Ascending aorta (tissue), 2 donors: ENCODE data around the gene RBM38. TPM values are rescaled to one million over a fixed set of nuclear protein-coding genes. Genes with fewer than 3 reads are reported as not detected.

Experiments used
- DNase-seq, 2 donors: peaks; one replicate each; pipeline ENCODE4 v3.0.0-alpha.2; 2019; ENCODE audit warnings: low spot score in 2 of 2
- H3K27ac ChIP-seq, 2 donors: fragments of 200-600 bp; sonication (generic); one replicate each; pipeline ENCODE4 v1.5.1; 2016 to 2017; ENCODE audit warnings: mild to moderate bottlenecking in 1 of 2
- H3K27me3 ChIP-seq: fragments of 200-600 bp; sonication (generic); one replicate; pipeline ENCODE4 v1.5.1; 2017
- H3K36me3 ChIP-seq, 2 donors: fragments of 200-600 bp; sonication (generic); one replicate each; pipeline ENCODE4 v1.5.1; 2016
- H3K4me1 ChIP-seq, 2 donors: fragments of 200-600 bp; sonication (generic); one replicate each; pipeline ENCODE4 v1.5.1; 2016 to 2017; ENCODE audit warnings: mild to moderate bottlenecking in 1 of 2
- H3K4me3 ChIP-seq, 2 donors: fragments of 200-600 bp; sonication (generic); one replicate each; pipeline ENCODE4 v1.5.1; 2016 to 2017; ENCODE audit warnings: mild to moderate bottlenecking in 1 of 2
- H3K9me3 ChIP-seq, 2 donors: fragments of 200-600 bp; sonication (generic); one replicate each; pipeline ENCODE4 v1.5.1; 2016
- CTCF ChIP-seq, 3 experiments: fragments of 200-600 bp in 2 of 3; fragments of 450-650 bp in 1 of 3; sonication (generic) in 2 of 3; IDR thresholded peaks; one replicate each; pipeline ENCODE4 v1.5.1; 2016 to 2019; ENCODE audit warnings: antibody characterized with exemption in 3 of 3, mild to moderate bottlenecking in 1 of 3, moderate library complexity in 1 of 3
- intact Hi-C: fragments of 100-400 bp; cut with DNase I; formaldehyde crosslinking; loops from one replicate; pipeline ENCODE4 v1.15.1; 2023
- total RNA-seq: library from RNA; depleted of rRNA; stranded (reverse); fragments of >200 nt; gene quantifications from one replicate; pipeline ENCODE4 v1.1.0, GENCODE V29; 2016

The RBM38 gene
- total RNA-seq, 1 donor from 2014 or later = 24.6 TPM

GRCh38 chr20:57445298-57445697, 54.1 kb downstream of the RBM38 start:
- Histone ChIP-seq H3K36me3 (no peaks in the 10 kb centered on the region), H3K27me3 (no peaks in the 10 kb centered on the region), H3K4me3 (peak overlapping the region in 1 of 2 donors; percentile 10), H3K27ac (peak overlapping the region; percentile 62 to 67), H3K9me3 (peaks cover 0 to 6% of the 10 kb centered on the region in 2 donors), H3K4me1 (peaks cover 26 to 46% of the 10 kb centered on the region in 2 donors)
- peak; percentile 81 to 95 for DNase-seq
- intact Hi-C loops = loop anchor here (5.0 to 10.0 kb wide), 3 partner anchors 47 to 300 kb away; partner anchors contain the start of gene PMEPA1
- no peak for TF ChIP-seq CTCF (IDR thresholded peaks at IDR 0.05)

GRCh38 chr20:57445774-57446173, 54.6 kb downstream of the RBM38 start:
- Histone ChIP-seq H3K36me3 (no peaks in the 10 kb centered on the region), H3K4me1 (peaks cover 25 to 43% of the 10 kb centered on the region in 2 donors), H3K4me3 (no peak overlapping the region), H3K27me3 (no peaks in the 10 kb centered on the region), H3K9me3 (peaks cover 0 to 6% of the 10 kb centered on the region in 2 donors), H3K27ac (peak overlapping the region; percentile 62 to 67)
- TF ChIP-seq CTCF (IDR thresholded peaks at IDR 0.05) = no peak
- no peak for DNase-seq
- intact Hi-C loops = loop anchor here (5.0 to 10.0 kb wide), 3 partner anchors 47 to 299 kb away; partner anchors contain the start of gene PMEPA1

GRCh38 chr20:57448764-57449354, 57.7 kb downstream of the RBM38 start:
- H3K4me3 ChIP-seq = no peak overlapping the region
- peaks cover 19 to 20% of the 10 kb centered on the region in 2 donors for H3K4me1 ChIP-seq
- H3K9me3 ChIP-seq = peaks cover 0 to 6% of the 10 kb centered on the region in 2 donors
- TF ChIP-seq CTCF (IDR thresholded peaks at IDR 0.05) = no peak
- DNase-seq = no peak
- intact Hi-C loops = loop anchor here (5.0 to 10.0 kb wide), 3 partner anchors 43 to 296 kb away; partner anchors contain the start of gene PMEPA1
- no peak overlapping the region for H3K27ac ChIP-seq
- H3K36me3 ChIP-seq = no peaks in the 10 kb centered on the region
- no peaks in the 10 kb centered on the region for H3K27me3 ChIP-seq

GRCh38 chr20:57449398-57450354, 58.5 kb downstream of the RBM38 start:
- Histone ChIP-seq H3K4me3 (no peak overlapping the region), H3K27ac (no peak overlapping the region), H3K27me3 (no peaks in the 10 kb centered on the region), H3K9me3 (peaks cover 0 to 6% of the 10 kb centered on the region in 2 donors), H3K4me1 (peaks cover 14 to 16% of the 10 kb centered on the region in 2 donors), H3K36me3 (no peaks in the 10 kb centered on the region)
- no peak for TF ChIP-seq CTCF (IDR thresholded peaks at IDR 0.05)
- intact Hi-C loops = loop anchor here (5.0 to 10.0 kb wide), 3 partner anchors 43 to 295 kb away; partner anchors contain the start of gene PMEPA1
- DNase-seq = no peak

GRCh38 chr20:57450419-57450818, 59.2 kb downstream of the RBM38 start:
- H3K36me3 ChIP-seq = no peaks in the 10 kb centered on the region
- H3K27me3 ChIP-seq = no peaks in the 10 kb centered on the region
- intact Hi-C loops = no loop called here
- H3K4me3 ChIP-seq = no peak overlapping the region
- H3K9me3 ChIP-seq = peaks cover 0 to 6% of the 10 kb centered on the region in 2 donors
- TF ChIP-seq CTCF (IDR thresholded peaks at IDR 0.05) = no peak
- H3K4me1 ChIP-seq = peaks cover 10 to 12% of the 10 kb centered on the region in 2 donors
- peak overlapping the region in 1 of 2 donors; percentile 20 for H3K27ac ChIP-seq
- peak in 1 of 2 donors; percentile 89 for DNase-seq
